ENCODE measurements around the gene CDC6.
"Not testable (repeated sequence)": the region's sequence is repeated elsewhere in the genome, so short reads cannot be mapped to it uniquely, and the experiment has no call there.

CDC6 gene

GRCh38 chr17:40290629-40291280, 3.1 kb downstream of the CDC6 start:
- no peak for DNase-seq (ENCODE audit: low read depth)

- DNase-seq (ENCODE audit: low read depth) = no peak
Measured at GRCh38 chr17:40291281-40291664, 3.6 kb downstream of the CDC6 start.

GRCh38 chr17:40293363-40293762, 5.7 kb downstream of the CDC6 start:
- DNase-seq (ENCODE audit: low read depth) = no peak

GRCh38 chr17:40295488-40296436, 8.1 kb downstream of the CDC6 start:
- DNase-seq (ENCODE audit: low read depth) = no peak

GRCh38 chr17:40297511-40297910, 9.8 kb downstream of the CDC6 start:
- no peak for DNase-seq (ENCODE audit: low read depth)

GRCh38 chr17:40298726-40299125, 11.0 kb downstream of the CDC6 start:
- DNase-seq (ENCODE audit: low read depth) = no peak

- DNase-seq (ENCODE audit: low read depth) = not testable (repeated sequence)
Measured at GRCh38 chr17:40299159-40299757, 11.6 kb downstream of the CDC6 start.

- DNase-seq (ENCODE audit: low read depth) = no peak
Measured at GRCh38 chr17:40301315-40301714, 13.6 kb downstream of the CDC6 start.

- DNase-seq (ENCODE audit: low read depth) = no peak
Measured at GRCh38 chr17:40303009-40303657, 15.5 kb downstream of the CDC6 start.

- DNase-seq (ENCODE audit: low read depth) = no peak
Measured at GRCh38 chr17:40303708-40304551, 16.3 kb downstream of the CDC6 start.

GRCh38 chr17:40304552-40304863, 16.8 kb downstream of the CDC6 start:
- DNase-seq (ENCODE audit: low read depth) = not testable (repeated sequence)

GRCh38 chr17:40304866-40305265, 17.2 kb downstream of the CDC6 start:
- not testable (repeated sequence) for DNase-seq (ENCODE audit: low read depth)

- no peak for DNase-seq (ENCODE audit: low read depth)
Measured at GRCh38 chr17:40306395-40306794, 18.7 kb downstream of the CDC6 start.

- DNase-seq (ENCODE audit: low read depth) = no peak
Measured at GRCh38 chr17:40307001-40307730, 19.5 kb downstream of the CDC6 start.

- DNase-seq (ENCODE audit: low read depth) = no peak
Measured at GRCh38 chr17:40307740-40308239, 20.1 kb downstream of the CDC6 start.

- no peak for DNase-seq (ENCODE audit: low read depth)
Measured at GRCh38 chr17:40309031-40309948, 21.6 kb downstream of the CDC6 start, which contains the start of gene RARA. Gene RARA (plus strand): TSS chr17:40309180. CDS start chr17:40331219, 22,039 bp downstream.

- no peak for DNase-seq (ENCODE audit: low read depth)
Measured at GRCh38 chr17:40309949-40310510, 22.4 kb downstream of the CDC6 start.

- DNase-seq (ENCODE audit: low read depth) = no peak
Measured at GRCh38 chr17:40310882-40311391, 23.3 kb downstream of the CDC6 start.

GRCh38 chr17:40311575-40311974, 23.9 kb downstream of the CDC6 start:
- no peak for DNase-seq (ENCODE audit: low read depth)
